ENCODE results near the gene LCE3B.

DNA sequence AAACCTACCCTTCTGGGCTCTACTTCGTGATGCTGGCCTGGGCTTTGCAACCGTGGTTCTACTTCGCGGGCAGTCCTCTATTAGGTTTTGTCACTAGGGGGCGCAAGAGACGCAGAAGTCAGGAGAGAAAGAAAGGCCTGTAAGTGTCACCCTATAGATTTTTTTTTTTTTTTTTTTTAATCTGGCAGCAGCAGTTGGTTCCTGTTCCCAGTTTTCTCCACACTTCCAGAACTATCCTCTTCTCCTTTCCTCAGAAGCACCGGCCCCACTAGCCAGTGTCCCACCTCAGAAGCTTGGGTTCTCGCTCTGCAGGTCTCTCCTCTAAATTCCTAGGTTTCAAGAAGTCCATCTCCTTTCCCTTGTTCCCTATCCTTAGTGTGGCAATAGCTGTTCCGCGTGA lies 40.5 kb downstream of the LCE3B start:
- TF ChIP-seq, protein P1, sequence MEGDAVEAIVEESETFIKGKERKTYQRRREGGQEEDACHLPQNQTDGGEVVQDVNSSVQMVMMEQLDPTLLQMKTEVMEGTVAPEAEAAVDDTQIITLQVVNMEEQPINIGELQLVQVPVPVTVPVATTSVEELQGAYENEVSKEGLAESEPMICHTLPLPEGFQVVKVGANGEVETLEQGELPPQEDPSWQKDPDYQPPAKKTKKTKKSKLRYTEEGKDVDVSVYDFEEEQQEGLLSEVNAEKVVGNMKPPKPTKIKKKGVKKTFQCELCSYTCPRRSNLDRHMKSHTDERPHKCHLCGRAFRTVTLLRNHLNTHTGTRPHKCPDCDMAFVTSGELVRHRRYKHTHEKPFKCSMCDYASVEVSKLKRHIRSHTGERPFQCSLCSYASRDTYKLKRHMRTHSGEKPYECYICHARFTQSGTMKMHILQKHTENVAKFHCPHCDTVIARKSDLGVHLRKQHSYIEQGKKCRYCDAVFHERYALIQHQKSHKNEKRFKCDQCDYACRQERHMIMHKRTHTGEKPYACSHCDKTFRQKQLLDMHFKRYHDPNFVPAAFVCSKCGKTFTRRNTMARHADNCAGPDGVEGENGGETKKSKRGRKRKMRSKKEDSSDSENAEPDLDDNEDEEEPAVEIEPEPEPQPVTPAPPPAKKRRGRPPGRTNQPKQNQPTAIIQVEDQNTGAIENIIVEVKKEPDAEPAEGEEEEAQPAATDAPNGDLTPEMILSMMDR (IDR thresholded peaks at IDR 0.05), result peak; percentile 47 to 72 (median 62)
- no peak for TF ChIP-seq POLR2A (IDR thresholded peaks at IDR 0.05)
